Stimulated activated naive CD8-positive, alpha-beta T cell treated with anti-CD3 and anti-CD28 coated beads, Interleukin-15, Interleukin-2, amounts not matched to agents 100 ng/mL and 50 ng/mL, for 24 hours (primary cell): ENCODE measurements around the gene RPS6KC1.

Experiments
- H3K27ac Mint-ChIP-seq: one replicate; pipeline ENCODE4 v1.8.0; 2021; ENCODE audit warnings: mild to moderate bottlenecking, mixed read lengths
- H3K27me3 Mint-ChIP-seq: one replicate; pipeline ENCODE4 v1.8.0; 2021; ENCODE audit warnings: mixed read lengths
- H3K36me3 Mint-ChIP-seq: one replicate; pipeline ENCODE4 v1.8.0; 2021; ENCODE audit warnings: low read depth, mixed read lengths
- H3K4me1 Mint-ChIP-seq: one replicate; pipeline ENCODE4 v1.8.0; 2021; ENCODE audit warnings: low read depth, mixed read lengths
- H3K4me3 Mint-ChIP-seq: one replicate; pipeline ENCODE4 v1.8.0; 2021; ENCODE audit warnings: mild to moderate bottlenecking, mixed read lengths
- H3K9me3 Mint-ChIP-seq: one replicate; pipeline ENCODE4 v1.8.0; 2021; ENCODE audit warnings: mixed read lengths

Gene RPS6KC1

GRCh38 chr1:213245260-213245910, 194.3 kb downstream of the RPS6KC1 start:
- Mint-ChIP-seq H3K27ac (no peak overlapping the region), H3K27me3 (no peaks in the 10 kb centered on the region), H3K36me3 (peaks cover 13% of the 10 kb centered on the region), H3K9me3 (no peaks in the 10 kb centered on the region), H3K4me3 (no peak overlapping the region), H3K4me1 (no peaks in the 10 kb centered on the region)

GRCh38 chr1:213247038-213247437, 196.0 kb downstream of the RPS6KC1 start:
- Mint-ChIP-seq H3K27me3 (no peaks in the 10 kb centered on the region), H3K36me3 (peaks cover 13% of the 10 kb centered on the region), H3K27ac (no peak overlapping the region)

GRCh38 chr1:213249395-213249794, 198.4 kb downstream of the RPS6KC1 start:
- H3K27me3 Mint-ChIP-seq = no peaks in the 10 kb centered on the region
- H3K9me3 Mint-ChIP-seq = no peaks in the 10 kb centered on the region
- no peak overlapping the region for H3K4me3 Mint-ChIP-seq
- H3K4me1 Mint-ChIP-seq = no peaks in the 10 kb centered on the region
- H3K36me3 Mint-ChIP-seq = peaks cover 13% of the 10 kb centered on the region
- no peak overlapping the region for H3K27ac Mint-ChIP-seq

More at GRCh38 chr1:213247038-213247437, 196.0 kb downstream of the RPS6KC1 start:
- H3K4me1 Mint-ChIP-seq = no peaks in the 10 kb centered on the region
- H3K4me3 Mint-ChIP-seq = no peak overlapping the region
- H3K9me3 Mint-ChIP-seq = no peaks in the 10 kb centered on the region

- Mint-ChIP-seq H3K4me1 (no peaks in the 10 kb centered on the region), H3K27me3 (no peaks in the 10 kb centered on the region), H3K27ac (no peak overlapping the region), H3K4me3 (no peak overlapping the region), H3K36me3 (peaks cover 13% of the 10 kb centered on the region), H3K9me3 (no peaks in the 10 kb centered on the region)
Observed at GRCh38 chr1:213250041-213250440, 199.0 kb downstream of the RPS6KC1 start.

- Mint-ChIP-seq H3K4me3 (no peak overlapping the region), H3K4me1 (no peaks in the 10 kb centered on the region), H3K27ac (no peak overlapping the region), H3K9me3 (no peaks in the 10 kb centered on the region), H3K36me3 (peaks cover 13% of the 10 kb centered on the region), H3K27me3 (no peaks in the 10 kb centered on the region)
Observed at GRCh38 chr1:213250446-213250845, 199.4 kb downstream of the RPS6KC1 start.

GRCh38 chr1:213251972-213252371, 200.9 kb downstream of the RPS6KC1 start:
- no peaks in the 10 kb centered on the region for H3K4me1 Mint-ChIP-seq
- no peaks in the 10 kb centered on the region for H3K9me3 Mint-ChIP-seq

GRCh38 chr1:213256438-213257087, 205.5 kb downstream of the RPS6KC1 start:
- Mint-ChIP-seq H3K36me3 (peaks cover 11% of the 10 kb centered on the region), H3K4me3 (no peak overlapping the region), H3K9me3 (no peaks in the 10 kb centered on the region), H3K4me1 (no peaks in the 10 kb centered on the region), H3K27ac (no peak overlapping the region), H3K27me3 (no peaks in the 10 kb centered on the region)

More at GRCh38 chr1:213251972-213252371, 200.9 kb downstream of the RPS6KC1 start:
- peaks cover 17% of the 10 kb centered on the region for H3K36me3 Mint-ChIP-seq
- H3K4me3 Mint-ChIP-seq = no peak overlapping the region
- H3K27ac Mint-ChIP-seq = no peak overlapping the region
- no peaks in the 10 kb centered on the region for H3K27me3 Mint-ChIP-seq

- H3K36me3 Mint-ChIP-seq = peaks cover 43% of the 10 kb centered on the region
Observed at GRCh38 chr1:213260311-213261075, 209.5 kb downstream of the RPS6KC1 start.

GRCh38 chr1:213264531-213264930, 213.5 kb downstream of the RPS6KC1 start:
- no peak overlapping the region for H3K27ac Mint-ChIP-seq
- no peaks in the 10 kb centered on the region for H3K4me1 Mint-ChIP-seq
- peaks cover 17% of the 10 kb centered on the region for H3K9me3 Mint-ChIP-seq
- H3K36me3 Mint-ChIP-seq = peaks cover 69% of the 10 kb centered on the region
- H3K4me3 Mint-ChIP-seq = no peak overlapping the region
- H3K27me3 Mint-ChIP-seq = no peaks in the 10 kb centered on the region

More at GRCh38 chr1:213260311-213261075, 209.5 kb downstream of the RPS6KC1 start:
- H3K27me3 Mint-ChIP-seq = no peaks in the 10 kb centered on the region
- no peak overlapping the region for H3K27ac Mint-ChIP-seq
- peaks cover under 1% of the 10 kb centered on the region for H3K9me3 Mint-ChIP-seq
- H3K4me3 Mint-ChIP-seq = no peak overlapping the region
- no peaks in the 10 kb centered on the region for H3K4me1 Mint-ChIP-seq

GRCh38 chr1:213266983-213267772, 216.1 kb downstream of the RPS6KC1 start:
- peaks cover 72% of the 10 kb centered on the region for H3K36me3 Mint-ChIP-seq
- no peaks in the 10 kb centered on the region for H3K4me1 Mint-ChIP-seq
- H3K9me3 Mint-ChIP-seq = peaks cover 23% of the 10 kb centered on the region
- H3K27ac Mint-ChIP-seq = no peak overlapping the region
- H3K27me3 Mint-ChIP-seq = no peaks in the 10 kb centered on the region
- H3K4me3 Mint-ChIP-seq = no peak overlapping the region

- Mint-ChIP-seq H3K36me3 (peaks cover 70% of the 10 kb centered on the region), H3K9me3 (peaks cover 23% of the 10 kb centered on the region), H3K4me1 (no peaks in the 10 kb centered on the region), H3K4me3 (no peak overlapping the region), H3K27ac (no peak overlapping the region), H3K27me3 (no peaks in the 10 kb centered on the region)
Observed at GRCh38 chr1:213268221-213268620, 217.2 kb downstream of the RPS6KC1 start.

GRCh38 chr1:213269829-213270228, 218.8 kb downstream of the RPS6KC1 start:
- Mint-ChIP-seq H3K36me3 (peaks cover 68% of the 10 kb centered on the region), H3K27ac (no peak overlapping the region), H3K27me3 (no peaks in the 10 kb centered on the region), H3K4me1 (no peaks in the 10 kb centered on the region), H3K9me3 (peaks cover 23% of the 10 kb centered on the region), H3K4me3 (no peak overlapping the region)

GRCh38 chr1:213273546-213273945, 222.5 kb downstream of the RPS6KC1 start:
- no peak overlapping the region for H3K27ac Mint-ChIP-seq
- H3K4me1 Mint-ChIP-seq = no peaks in the 10 kb centered on the region
- peaks cover 45% of the 10 kb centered on the region for H3K36me3 Mint-ChIP-seq
- H3K9me3 Mint-ChIP-seq = peaks cover 11% of the 10 kb centered on the region
- H3K27me3 Mint-ChIP-seq = no peaks in the 10 kb centered on the region
- no peak overlapping the region for H3K4me3 Mint-ChIP-seq

GRCh38 chr1:213274140-213274539, 223.1 kb downstream of the RPS6KC1 start:
- Mint-ChIP-seq H3K27me3 (no peaks in the 10 kb centered on the region), H3K36me3 (peaks cover 44% of the 10 kb centered on the region), H3K4me3 (no peak overlapping the region), H3K27ac (no peak overlapping the region), H3K4me1 (no peaks in the 10 kb centered on the region), H3K9me3 (peaks cover 9% of the 10 kb centered on the region)
